Inflammatory macrophage treated with lipopolysaccharide for 1 hour (primary cell): Measurements from ENCODE around the gene UBTFL1.
"Not testable (repeated sequence)": the region's sequence is repeated elsewhere in the genome, so short reads cannot be mapped to it uniquely, and the experiment has no call there.

Source experiments
- DNase-seq, 2 donors: peaks; one replicate each; pipeline ENCODE4 v3.0.0-alpha.2; 2020 to 2022

UBTFL1 gene

GRCh38 chr11:90085650-90086049 is at the start of gene UBTFL1:
UBTFL1 (plus strand) TSS chr11:90085950; CDS start chr11:90085950, 0 bp downstream.
- DNase-seq, result not testable (repeated sequence)

GRCh38 chr11:90051591-90052209 is 34.0 kb upstream of the UBTFL1 start:
- not testable (repeated sequence) for DNase-seq

GRCh38 chr11:90052311-90052710 is 33.4 kb upstream of the UBTFL1 start:
- DNase-seq, result not testable (repeated sequence)

GRCh38 chr11:90053545-90053944 is 32.2 kb upstream of the UBTFL1 start:
- not testable (repeated sequence) for DNase-seq

- not testable (repeated sequence) for DNase-seq
These were observed 3.0 kb downstream of the UBTFL1 start for GRCh38 chr11:90088731-90089130.

- not testable (repeated sequence) for DNase-seq
These were observed 9.6 kb downstream of the UBTFL1 start for GRCh38 chr11:90095230-90095924.

GRCh38 chr11:90098261-90098660 is 12.5 kb downstream of the UBTFL1 start:
- DNase-seq, result not testable (repeated sequence)

- no peak for DNase-seq
These were observed 14.7 kb downstream of the UBTFL1 start for GRCh38 chr11:90100431-90100830.

- peak in 1 of 2 donors; percentile 4 for DNase-seq
These were observed 27.8 kb downstream of the UBTFL1 start for GRCh38 chr11:90113541-90113940.

GRCh38 chr11:90120191-90120590 is 34.4 kb downstream of the UBTFL1 start:
- DNase-seq, result no peak

- no peak for DNase-seq
These were observed 38.6 kb downstream of the UBTFL1 start for GRCh38 chr11:90124371-90124770.

GRCh38 chr11:90124946-90125345 is 39.2 kb downstream of the UBTFL1 start:
- no peak for DNase-seq

GRCh38 chr11:90133560-90134477 is 48.1 kb downstream of the UBTFL1 start:
- DNase-seq, result no peak

- no peak for DNase-seq
These were observed 48.8 kb downstream of the UBTFL1 start, which contains the start of gene NAALAD2 for GRCh38 chr11:90134478-90135003. NAALAD2 (plus strand) TSS chr11:90134663; CDS start chr11:90134759, 96 bp downstream.

GRCh38 chr11:90135016-90135415 is 49.3 kb downstream of the UBTFL1 start:
- no peak for DNase-seq
